K562 (cell line): ENCODE results near the gene TOR1B. TPM values are rescaled to one million over a fixed set of nuclear protein-coding genes. Genes with fewer than 3 reads are reported as not detected.

Experiments
- ARHGAP35 ChIP-seq: fragments of 450-650 bp; IDR thresholded peaks from 2 replicates; pipeline ENCODE4 v1.6.1; 2018; ENCODE audit not compliant: partially characterized antibody
- ARNT ChIP-seq, 2 experiments: fragments of 450-650 bp; IDR thresholded peaks; 2 replicates each; pipeline ENCODE4 v1.6.1; 2016; ENCODE audit warnings: mild to moderate bottlenecking in 1 of 2
- CTCF ChIP-seq, 3 experiments: IDR thresholded peaks in 2 of 3; conservative IDR thresholded peaks in 1 of 3; 2 replicates each; pipeline ENCODE4 v1.5.1; 2011 to 2012; ENCODE audit warnings: low read length in 3 of 3, mild to moderate bottlenecking in 3 of 3, control low read depth in 2 of 3, improper control_type of control experiment in 1 of 3, inconsistent platforms in 1 of 3, low read depth in 1 of 3, mixed read lengths in 1 of 3, moderate library complexity in 1 of 3; ENCODE audit not compliant: insufficient read depth in 2 of 3
- KLF16 ChIP-seq: IDR thresholded peaks from 2 replicates; pipeline ENCODE4 v1.6.1; 2016; ENCODE audit warnings: antibody characterized with exemption
- NELFE ChIP-seq: IDR thresholded peaks from 2 replicates; pipeline ENCODE4 v1.6.1; 2011; ENCODE audit warnings: mild to moderate bottlenecking; ENCODE audit not compliant: insufficient read depth, insufficient read length
- PATZ1 ChIP-seq: fragments of 250-450 bp; sonication (Bioruptor Pico); IDR thresholded peaks from 2 replicates; pipeline ENCODE4 v1.5.0; 2020; ENCODE audit warnings: mild to moderate bottlenecking, borderline replicate concordance
- POLR3A ChIP-seq: IDR thresholded peaks from 2 replicates; pipeline ENCODE4 v1.6.1; 2011; ENCODE audit warnings: borderline replicate concordance, mild to moderate bottlenecking, moderate library complexity; ENCODE audit not compliant: insufficient read length, insufficient read depth; ENCODE audit errors: extremely low read depth
- RB1 ChIP-seq: fragments of 450-650 bp; IDR thresholded peaks from 2 replicates; pipeline ENCODE4 v1.6.1; 2017; ENCODE audit warnings: low read depth, mild to moderate bottlenecking
- RBM14 ChIP-seq: fragments of 200-400 bp; formaldehyde crosslinking; IDR thresholded peaks from 2 replicates; pipeline ENCODE4 v1.6.1; 2018; ENCODE audit warnings: low read depth, mild to moderate bottlenecking, low read length, moderate library complexity, borderline replicate concordance; ENCODE audit not compliant: insufficient read depth
- TARDBP ChIP-seq: fragments of 450-650 bp; IDR thresholded peaks from 2 replicates; pipeline ENCODE4 v1.6.1; 2016
- TFAP4 ChIP-seq: sonication (generic); formaldehyde crosslinking; IDR thresholded peaks from 2 replicates; pipeline ENCODE4 v1.8.0; 2022; ENCODE audit warnings: missing genetic modification reagents, mild to moderate bottlenecking, moderate library complexity, borderline replicate concordance
- USF2 ChIP-seq: sonication (generic); formaldehyde crosslinking; IDR thresholded peaks from 2 replicates; pipeline ENCODE4 v1.5.0; 2020; ENCODE audit warnings: missing genetic modification reagents
- polyA plus RNA-seq, 8 experiments: library from polyadenylated mRNA; depleted of rRNA in 4 of 8; stranded (reverse) in 5 of 8; unstranded in 3 of 8; fragments of >200 nt; fragmentation: Nextera tagmentation in 2 of 8; fragmentation: Illumina TruSeq in 1 of 8; extraction: Ambion mirVana in 2 of 8; extraction: Trizol in 1 of 8; gene quantifications; 2 replicates each; pipeline versions ENCODE4 v1.2.1 to v1.2.3, GENCODE V29; 2011 to 2014; ENCODE audit warnings: inconsistent platforms in 1 of 8, missing spikeins in 1 of 8
- total RNA-seq, 7 experiments: library from RNA; depleted of rRNA in 6 of 7; stranded (reverse); fragments of >200 nt in 6 of 7; fragmentation: Illumina TruSeq in 2 of 7; extraction: Trizol in 2 of 7; gene quantifications; 2 replicates each; pipeline versions ENCODE4 v1.2.1 to v1.2.3, GENCODE V29; 2011 to 2021; ENCODE audit warnings: low replicate concordance in 1 of 7

TOR1B gene
- total and polyA plus RNA-seq, 9 of the 15 experiments (the other 6 are each of a cell fraction or from before 2014, with no cell fraction given) = 4.2 to 36.5 (median 24.6) TPM

- TF ChIP-seq TFAP4 (CRISPR knock-in tag) (peak; percentile 84; the same call in 1 of the 2 replicates), USF2 (no peak), TARDBP (peak; percentile 93), ARNT (IDR thresholded peaks at IDR 0.05) (peak in 1 of 2 experiments; percentile 63; a peak in 1 of 4 replicates), PATZ1 (CRISPR knock-in tag) (no peak), ARHGAP35 (no peak), KLF16 (no peak), RB1 (no peak; the same call in 1 of the 2 replicates), CTCF (IDR thresholded peaks at IDR 0.05 in 2 of 3, conservative IDR thresholded peaks at IDR 0.05 in 1 of 3; ENCODE audit: insufficient read depth in 2 of 3, low read depth in 1 of 3, low read length in 3 of 3) (no peak), POLR3A (no peak), NELFE (no peak), RBM14 (no peak)
Observed at GRCh38 chr9:129776938-129777768, 25.8 kb upstream of the TOR1B start (continued).
